NT2/D1 (cell line): ENCODE results near the gene DSCAM.

ENCODE experiments used
- DNase-seq: peaks from one replicate; pipeline ENCODE4 v3.0.0-alpha.2; 2011; ENCODE audit warnings: low read depth, low spot score
- H3K27me3 ChIP-seq: 2 replicates; pipeline ENCODE4 v1.6.0; 2011; ENCODE audit warnings: mild to moderate bottlenecking; ENCODE audit not compliant: insufficient read length, insufficient read depth
- H3K36me3 ChIP-seq: 2 replicates; pipeline ENCODE4 v1.6.1; 2011; ENCODE audit warnings: mild to moderate bottlenecking, low read length, mixed read lengths; ENCODE audit not compliant: insufficient read depth, insufficient read length
- H3K4me1 ChIP-seq: 2 replicates; pipeline ENCODE4 v1.5.1; 2011; ENCODE audit not compliant: insufficient read depth, insufficient read length
- H3K4me3 ChIP-seq: 2 replicates; pipeline ENCODE4 v1.5.1; 2011; ENCODE audit warnings: low read depth; ENCODE audit not compliant: insufficient read length
- H3K9ac ChIP-seq: 2 replicates; pipeline ENCODE4 v1.6.0; 2011; ENCODE audit warnings: low read depth; ENCODE audit not compliant: insufficient read length
- H3K9me3 ChIP-seq: 2 replicates; pipeline ENCODE4 v1.5.1; 2011; ENCODE audit warnings: mild to moderate bottlenecking, low read length; ENCODE audit not compliant: insufficient read depth
- SUZ12 ChIP-seq: IDR thresholded peaks from 2 replicates; pipeline ENCODE4 v1.6.1; 2011; ENCODE audit not compliant: insufficient read length, insufficient read depth; ENCODE audit errors: extremely low read depth
- YY1 ChIP-seq: IDR thresholded peaks from 2 replicates; pipeline ENCODE4 v1.6.1; 2011; ENCODE audit not compliant: insufficient read length, insufficient read depth
- ZNF274 ChIP-seq: IDR thresholded peaks from 2 replicates; pipeline ENCODE4 v1.6.1; 2011; ENCODE audit warnings: mild to moderate bottlenecking, low read depth, low read length

DSCAM gene

DNA sequence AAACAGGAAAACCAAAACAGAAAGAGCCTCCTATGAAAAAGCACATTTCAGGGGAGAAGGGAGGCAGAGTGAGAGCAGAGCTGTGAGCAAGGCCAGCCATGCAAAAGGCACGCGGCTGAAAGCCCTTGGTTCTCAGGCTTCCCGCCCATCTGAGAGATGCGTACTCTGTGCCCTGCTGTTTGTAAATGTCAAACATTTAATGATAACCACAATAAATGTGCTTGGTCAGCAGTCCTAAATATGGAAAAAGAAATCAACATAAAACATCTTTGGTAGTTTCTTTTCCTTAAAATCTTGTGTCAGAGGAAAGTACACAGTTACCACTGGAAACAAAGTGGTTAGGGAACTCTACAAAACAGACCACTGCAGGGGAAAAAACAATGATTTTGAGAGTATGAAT is 283.1 kb downstream of the DSCAM start:
- Histone ChIP-seq H3K36me3 (no peaks in the 10 kb centered on the region), H3K4me3 (no peak overlapping the region), H3K4me1 (no peaks in the 10 kb centered on the region), H3K9ac (no peak overlapping the region), H3K9me3 (no peaks in the 10 kb centered on the region), H3K27me3 (no peaks in the 10 kb centered on the region)
- TF ChIP-seq YY1 (no peak), ZNF274 (no peak), SUZ12 (no peak)
- no peak for DNase-seq

GRCh38 chr21:40562242-40563002 is 284.5 kb downstream of the DSCAM start:
- no peak for DNase-seq
- Histone ChIP-seq H3K27me3 (no peaks in the 10 kb centered on the region), H3K9ac (no peak overlapping the region), H3K36me3 (no peaks in the 10 kb centered on the region), H3K4me3 (no peak overlapping the region), H3K4me1 (no peaks in the 10 kb centered on the region), H3K9me3 (no peaks in the 10 kb centered on the region)
- no peak for TF ChIP-seq YY1
- TF ChIP-seq ZNF274 = no peak
- no peak for TF ChIP-seq SUZ12

GRCh38 chr21:40556442-40556968 is 290.5 kb downstream of the DSCAM start:
- no peak for DNase-seq
- no peaks in the 10 kb centered on the region for H3K4me1 ChIP-seq
- H3K27me3 ChIP-seq = no peaks in the 10 kb centered on the region
- H3K4me3 ChIP-seq = no peak overlapping the region
- no peak for TF ChIP-seq ZNF274
- TF ChIP-seq YY1 = no peak
- no peak for TF ChIP-seq SUZ12
- H3K9me3 ChIP-seq = no peaks in the 10 kb centered on the region
- no peaks in the 10 kb centered on the region for H3K36me3 ChIP-seq
- no peak overlapping the region for H3K9ac ChIP-seq

DNA sequence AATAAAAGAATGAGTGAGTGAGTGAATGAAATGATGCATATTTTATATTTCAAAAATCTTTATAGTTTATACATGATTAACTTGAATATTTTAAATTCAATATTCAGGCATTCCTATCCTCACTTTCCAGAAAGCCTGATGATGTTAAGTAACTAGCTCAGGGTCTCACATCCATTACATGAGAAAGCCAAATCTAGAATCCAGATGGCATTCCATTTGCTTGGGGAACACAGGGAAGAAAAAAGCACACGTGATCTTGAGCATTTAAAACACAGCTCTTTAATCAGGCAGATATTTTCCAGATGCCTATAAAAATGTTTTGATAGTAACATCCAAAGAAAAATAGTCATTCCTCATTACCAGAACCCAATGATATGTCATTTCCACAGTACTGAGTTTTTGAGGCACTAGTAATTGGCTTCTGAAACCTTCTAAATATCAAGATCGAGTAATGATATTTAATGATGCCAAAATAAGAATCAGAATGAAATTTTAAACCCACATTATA is 291.9 kb downstream of the DSCAM start:
- DNase-seq = no peak
- H3K4me3 ChIP-seq = no peak overlapping the region
- no peaks in the 10 kb centered on the region for H3K4me1 ChIP-seq
- H3K27me3 ChIP-seq = no peaks in the 10 kb centered on the region
- TF ChIP-seq ZNF274 = no peak
- no peak for TF ChIP-seq YY1
- TF ChIP-seq SUZ12 = no peak
- 0 out of 2 replicates have a peak, but pooled peaks cover 7% of the 10 kb centered on the region for H3K9me3 ChIP-seq
- no peak overlapping the region for H3K9ac ChIP-seq
- no peaks in the 10 kb centered on the region for H3K36me3 ChIP-seq

DNA sequence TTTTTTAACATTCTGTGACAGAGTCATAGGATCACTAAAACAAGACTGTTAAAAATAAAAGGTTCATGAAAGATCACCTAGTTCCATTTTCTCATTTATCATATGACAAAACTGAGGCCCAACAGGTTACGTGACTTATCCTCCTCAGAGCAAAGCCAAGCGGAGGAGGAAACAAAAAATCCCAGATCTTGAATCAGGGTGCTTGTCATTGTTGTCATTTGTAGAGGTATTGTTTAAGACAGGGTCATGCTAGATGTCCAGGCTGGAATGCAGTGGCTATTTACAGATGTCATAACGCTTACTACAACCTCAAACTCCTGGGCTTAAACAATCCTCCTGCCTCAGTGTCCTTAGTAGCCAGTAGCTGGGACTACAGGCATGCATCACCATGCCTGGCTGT is 293.2 kb downstream of the DSCAM start:
- no peak for DNase-seq
- H3K4me3 ChIP-seq = no peak overlapping the region
- H3K9ac ChIP-seq = no peak overlapping the region
- H3K36me3 ChIP-seq = no peaks in the 10 kb centered on the region
- 0 out of 2 replicates have a peak, but pooled peaks cover 7% of the 10 kb centered on the region for H3K9me3 ChIP-seq
- no peak for TF ChIP-seq YY1
- TF ChIP-seq ZNF274 = no peak
- no peak for TF ChIP-seq SUZ12
- no peaks in the 10 kb centered on the region for H3K27me3 ChIP-seq
- no peaks in the 10 kb centered on the region for H3K4me1 ChIP-seq

GRCh38 chr21:40547906-40548513 is 298.9 kb downstream of the DSCAM start:
- H3K27me3 ChIP-seq = no peaks in the 10 kb centered on the region
- H3K36me3 ChIP-seq = no peaks in the 10 kb centered on the region
- no peaks in the 10 kb centered on the region for H3K4me1 ChIP-seq
- H3K4me3 ChIP-seq = no peak overlapping the region
- no peak for DNase-seq
- no peak overlapping the region for H3K9ac ChIP-seq
- peaks cover 20% of the 10 kb centered on the region; the same call in 1 of the 2 replicates for H3K9me3 ChIP-seq
- TF ChIP-seq ZNF274 = no peak
- TF ChIP-seq SUZ12 = no peak
- TF ChIP-seq YY1 = no peak

DNA sequence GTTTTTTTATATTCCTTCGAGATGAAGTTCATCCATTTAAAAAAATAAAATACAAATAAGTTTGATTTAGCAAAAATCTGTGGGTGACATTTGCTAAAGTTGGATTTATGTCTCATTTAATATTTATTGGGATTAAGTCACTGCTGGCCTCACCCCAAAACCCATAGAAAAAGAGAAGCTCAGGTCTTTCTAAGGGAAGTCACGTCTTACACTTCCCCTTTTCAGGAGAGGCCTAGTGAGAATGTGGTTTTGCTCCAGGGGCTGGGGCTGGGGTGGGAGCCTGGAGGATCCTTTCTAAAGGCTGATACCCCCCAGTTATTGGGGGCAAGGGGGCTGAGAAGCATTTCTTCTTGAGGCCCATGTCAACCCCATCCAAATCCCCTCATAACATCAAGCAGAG is 300.3 kb downstream of the DSCAM start:
- H3K36me3 ChIP-seq = no peaks in the 10 kb centered on the region
- no peak for DNase-seq
- no peaks in the 10 kb centered on the region for H3K4me1 ChIP-seq
- H3K9me3 ChIP-seq = peaks cover 20% of the 10 kb centered on the region; the same call in 1 of the 2 replicates
- H3K4me3 ChIP-seq = no peak overlapping the region
- H3K27me3 ChIP-seq = no peaks in the 10 kb centered on the region
- TF ChIP-seq SUZ12 = no peak
- no peak for TF ChIP-seq YY1
- TF ChIP-seq ZNF274 = no peak
- no peak overlapping the region for H3K9ac ChIP-seq
